Measurements from ENCODE around the gene BMPR2.
"Not testable (repeated sequence)": the region's sequence is repeated elsewhere in the genome, so short reads cannot be mapped to it uniquely, and the experiment has no call there.

Gene BMPR2

DNA sequence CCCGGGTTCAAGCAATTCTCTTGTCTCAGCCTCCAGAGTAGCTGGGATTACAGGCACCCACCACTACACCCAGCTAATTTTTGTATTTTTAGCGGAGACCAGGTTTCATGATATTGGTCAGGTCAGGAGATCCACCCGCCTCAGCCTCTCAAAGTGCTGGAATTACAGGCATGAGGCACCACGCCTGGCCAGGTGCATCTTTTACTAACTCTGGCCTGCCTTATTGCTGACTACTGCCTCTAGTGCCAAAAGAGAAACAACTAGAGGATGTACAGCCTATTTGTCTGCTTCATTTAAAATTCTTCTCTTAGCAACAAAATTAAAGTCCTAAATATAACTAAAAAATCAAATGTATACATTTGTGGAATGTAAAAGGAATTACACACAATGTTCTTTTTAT is 115.4 kb downstream of the BMPR2 start:
- Histone ChIP-seq H4K91ac (ENCODE audit: low read length) (no peak overlapping the region), H2BK5ac (ENCODE audit: low read depth, low read length, poor library complexity, severe bottlenecking) (no peak overlapping the region), H2AK5ac (ENCODE audit: low read length, severe bottlenecking) (no peak overlapping the region), H3K27ac (ENCODE audit: low read length, poor library complexity, severe bottlenecking) (no peak overlapping the region), H3K9me3 (ENCODE audit: control insufficient read depth, low read length) (no peaks in the 10 kb centered on the region), H3K27me3 (ENCODE audit: control insufficient read depth in 1 of 2, insufficient read depth in 1 of 2, low read length in 2 of 2) (no peaks in the 10 kb centered on the region), H3K14ac (ENCODE audit: low read length in 2 of 2) (no peak overlapping the region), H2BK15ac (ENCODE audit: low read depth, poor library complexity, severe bottlenecking) (no peak overlapping the region), H2AFZ (ENCODE audit: low read depth, low read length) (no peak overlapping the region), H3K18ac (ENCODE audit: low read depth in 1 of 2, low read length in 2 of 2) (no peak overlapping the region), H3K36me3 (ENCODE audit: control insufficient read depth in 1 of 2, insufficient read depth in 2 of 2, low read depth in 1 of 2, low read length in 2 of 2) (peaks cover 8 to 14% of the 10 kb centered on the region in 2 experiments), H3K79me1 (replicated peaks; ENCODE audit: low read length, poor library complexity, severe bottlenecking) (peaks cover 22% of the 10 kb centered on the region), H3K4me1 (ENCODE audit: control insufficient read depth, insufficient read depth, low read depth, low read length) (peaks cover 3% of the 10 kb centered on the region), H3K4ac (ENCODE audit: low read depth in 1 of 2, low read length in 2 of 2) (no peak overlapping the region), H3K4me2 (ENCODE audit: low read length, poor library complexity, severe bottlenecking) (no peak overlapping the region), H3K9ac (ENCODE audit: low read length) (no peak overlapping the region), H3K4me3 (ENCODE audit: insufficient read depth in 1 of 2, low read depth in 1 of 2, low read length in 2 of 2) (no peak overlapping the region), H3K23ac (ENCODE audit: low read length in 2 of 2) (no peak overlapping the region), H2BK12ac (ENCODE audit: low read length in 2 of 2) (no peak overlapping the region), H2BK120ac (ENCODE audit: low read depth, low read length) (no peak overlapping the region), H4K8ac (ENCODE audit: low read length) (no peak overlapping the region)
- 97% methylated on average over 4 of the region's 4 CpGs for WGBS
- no peak for DNase-seq

DNA sequence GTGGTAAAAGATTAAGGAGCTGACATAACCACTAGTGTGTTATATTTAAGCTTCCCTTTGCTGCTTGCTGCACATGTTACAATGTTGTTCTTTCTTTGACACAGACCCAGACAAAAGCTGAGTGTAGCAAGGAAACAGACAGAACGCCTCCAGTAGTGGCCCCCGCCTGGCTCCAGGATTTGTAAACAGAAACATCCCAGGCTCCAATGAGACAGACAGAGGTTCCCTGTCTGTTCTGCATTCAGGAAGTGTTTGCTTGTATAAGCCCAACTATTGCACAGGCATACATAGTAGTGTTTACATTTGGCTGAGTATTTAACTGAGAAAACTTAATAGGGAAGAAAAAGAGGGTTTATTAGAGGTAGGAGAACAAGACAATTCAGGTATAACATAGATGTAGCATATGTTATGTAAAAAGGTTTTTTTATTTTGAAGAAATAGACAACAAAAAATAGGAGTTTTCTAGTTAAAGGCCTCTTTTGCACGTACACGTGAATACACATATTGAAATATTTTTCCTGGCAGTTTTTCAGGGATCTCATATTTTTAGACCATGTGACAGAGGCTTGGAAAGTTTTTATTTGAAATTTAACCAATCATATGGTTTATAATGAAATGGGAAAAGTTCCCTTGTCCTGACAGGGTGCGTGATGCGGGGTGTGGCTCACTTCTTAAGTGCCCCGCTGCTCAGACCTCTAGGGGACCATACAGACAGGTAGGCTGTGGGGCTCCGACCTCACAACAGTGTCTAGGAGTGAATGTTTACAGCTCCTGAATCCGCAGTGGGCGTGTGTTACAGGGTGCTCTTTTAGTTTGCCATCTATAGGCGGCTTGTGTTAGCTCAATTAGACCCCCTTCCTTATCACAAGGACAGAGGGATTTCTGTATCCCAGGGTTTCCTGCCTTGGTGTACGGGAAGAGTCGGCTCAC is 118.4 kb downstream of the BMPR2 start:
- H3K9me3 ChIP-seq (ENCODE audit: control insufficient read depth, low read length) = no peaks in the 10 kb centered on the region
- H3K23ac ChIP-seq (ENCODE audit: low read length in 2 of 2) = no peak overlapping the region
- H2AFZ ChIP-seq (ENCODE audit: low read depth, low read length) = no peak overlapping the region
- no peak overlapping the region for H3K4me3 ChIP-seq (ENCODE audit: insufficient read depth in 1 of 2, low read depth in 1 of 2, low read length in 2 of 2)
- peak overlapping the region; percentile 32 to 97 for H2BK12ac ChIP-seq (ENCODE audit: low read length in 2 of 2)
- H3K18ac ChIP-seq (ENCODE audit: low read depth in 1 of 2, low read length in 2 of 2) = peak overlapping the region; percentile 22 to 83
- H3K9ac ChIP-seq (ENCODE audit: low read length) = no peak overlapping the region
- DNase-seq = peak; percentile 98
- H3K36me3 ChIP-seq (ENCODE audit: control insufficient read depth in 1 of 2, insufficient read depth in 2 of 2, low read depth in 1 of 2, low read length in 2 of 2) = peaks cover 8 to 11% of the 10 kb centered on the region in 2 experiments
- H3K27me3 ChIP-seq (ENCODE audit: control insufficient read depth in 1 of 2, insufficient read depth in 1 of 2, low read length in 2 of 2) = no peaks in the 10 kb centered on the region
- H2BK5ac ChIP-seq (ENCODE audit: low read depth, low read length, poor library complexity, severe bottlenecking) = no peak overlapping the region
- H4K8ac ChIP-seq (ENCODE audit: low read length) = peak overlapping the region; percentile 60
- no peak overlapping the region for H3K4me2 ChIP-seq (ENCODE audit: low read length, poor library complexity, severe bottlenecking)
- H2BK120ac ChIP-seq (ENCODE audit: low read depth, low read length) = peak overlapping the region; percentile 79
- peak overlapping the region; percentile 3 to 87 for H3K4ac ChIP-seq (ENCODE audit: low read depth in 1 of 2, low read length in 2 of 2)
- H4K91ac ChIP-seq (ENCODE audit: low read length) = peak overlapping the region; percentile 89
- H2BK15ac ChIP-seq (ENCODE audit: low read depth, poor library complexity, severe bottlenecking) = peak overlapping the region; percentile 89
- H3K4me1 ChIP-seq (ENCODE audit: control insufficient read depth, insufficient read depth, low read depth, low read length) = peaks cover 3% of the 10 kb centered on the region
- peaks cover 24% of the 10 kb centered on the region for H3K79me1 ChIP-seq (replicated peaks; ENCODE audit: low read length, poor library complexity, severe bottlenecking)
- H3K14ac ChIP-seq (ENCODE audit: low read length in 2 of 2) = no peak overlapping the region
- WGBS = 68% methylated on average over 12 of the region's 13 CpGs
- H3K27ac ChIP-seq (ENCODE audit: low read length, poor library complexity, severe bottlenecking) = no peak overlapping the region
- no peak overlapping the region for H2AK5ac ChIP-seq (ENCODE audit: low read length, severe bottlenecking)

DNA sequence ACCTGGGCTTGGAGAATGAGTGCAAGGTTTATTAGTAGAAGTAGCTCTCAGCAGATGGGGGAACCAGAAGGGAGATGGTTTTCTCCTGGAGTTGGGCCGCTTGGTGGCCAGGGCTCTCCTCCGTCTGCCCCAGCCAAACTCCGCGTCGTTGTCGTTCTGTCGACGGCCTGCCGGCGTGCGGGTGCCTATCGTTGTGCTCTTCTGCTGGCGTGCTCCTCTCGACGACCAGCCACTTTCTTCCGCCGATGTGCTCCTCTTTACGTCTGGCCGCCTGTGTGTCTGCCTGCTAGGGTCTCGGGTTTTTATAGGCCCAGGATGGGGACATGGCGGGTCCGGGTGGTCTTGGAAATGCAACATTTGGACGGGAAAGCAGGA is 119.1 kb downstream of the BMPR2 start:
- H3K36me3 ChIP-seq (ENCODE audit: control insufficient read depth in 1 of 2, insufficient read depth in 2 of 2, low read depth in 1 of 2, low read length in 2 of 2) = peaks cover 5 to 8% of the 10 kb centered on the region in 2 experiments
- DNase-seq = no peak
- no peak overlapping the region for H3K27ac ChIP-seq (ENCODE audit: low read length, poor library complexity, severe bottlenecking)
- H2BK120ac ChIP-seq (ENCODE audit: low read depth, low read length) = peak overlapping the region; percentile 79
- peaks cover 3% of the 10 kb centered on the region for H3K4me1 ChIP-seq (ENCODE audit: control insufficient read depth, insufficient read depth, low read depth, low read length)
- H2AK5ac ChIP-seq (ENCODE audit: low read length, severe bottlenecking) = no peak overlapping the region
- H3K14ac ChIP-seq (ENCODE audit: low read length in 2 of 2) = peak overlapping the region in 1 of 2 experiments; percentile 73
- no peak overlapping the region for H3K4me3 ChIP-seq (ENCODE audit: insufficient read depth in 1 of 2, low read depth in 1 of 2, low read length in 2 of 2)
- peak overlapping the region; percentile 87 to 97 for H2BK12ac ChIP-seq (ENCODE audit: low read length in 2 of 2)
- peaks cover 26% of the 10 kb centered on the region for H3K79me1 ChIP-seq (replicated peaks; ENCODE audit: low read length, poor library complexity, severe bottlenecking)
- H3K23ac ChIP-seq (ENCODE audit: low read length in 2 of 2) = no peak overlapping the region
- 97% methylated on average over 23 of the region's 23 CpGs for WGBS
- H3K18ac ChIP-seq (ENCODE audit: low read depth in 1 of 2, low read length in 2 of 2) = peak overlapping the region; percentile 22 to 83
- H4K8ac ChIP-seq (ENCODE audit: low read length) = peak overlapping the region; percentile 77
- H2BK15ac ChIP-seq (ENCODE audit: low read depth, poor library complexity, severe bottlenecking) = peak overlapping the region; percentile 83
- H2BK5ac ChIP-seq (ENCODE audit: low read depth, low read length, poor library complexity, severe bottlenecking) = no peak overlapping the region
- H3K9me3 ChIP-seq (ENCODE audit: control insufficient read depth, low read length) = no peaks in the 10 kb centered on the region
- peak overlapping the region; percentile 89 for H4K91ac ChIP-seq (ENCODE audit: low read length)
- H3K9ac ChIP-seq (ENCODE audit: low read length) = no peak overlapping the region
- no peaks in the 10 kb centered on the region for H3K27me3 ChIP-seq (ENCODE audit: control insufficient read depth in 1 of 2, insufficient read depth in 1 of 2, low read length in 2 of 2)
- H3K4me2 ChIP-seq (ENCODE audit: low read length, poor library complexity, severe bottlenecking) = no peak overlapping the region
- no peak overlapping the region for H2AFZ ChIP-seq (ENCODE audit: low read depth, low read length)
- peak overlapping the region; percentile 13 to 87 for H3K4ac ChIP-seq (ENCODE audit: low read depth in 1 of 2, low read length in 2 of 2)

DNA sequence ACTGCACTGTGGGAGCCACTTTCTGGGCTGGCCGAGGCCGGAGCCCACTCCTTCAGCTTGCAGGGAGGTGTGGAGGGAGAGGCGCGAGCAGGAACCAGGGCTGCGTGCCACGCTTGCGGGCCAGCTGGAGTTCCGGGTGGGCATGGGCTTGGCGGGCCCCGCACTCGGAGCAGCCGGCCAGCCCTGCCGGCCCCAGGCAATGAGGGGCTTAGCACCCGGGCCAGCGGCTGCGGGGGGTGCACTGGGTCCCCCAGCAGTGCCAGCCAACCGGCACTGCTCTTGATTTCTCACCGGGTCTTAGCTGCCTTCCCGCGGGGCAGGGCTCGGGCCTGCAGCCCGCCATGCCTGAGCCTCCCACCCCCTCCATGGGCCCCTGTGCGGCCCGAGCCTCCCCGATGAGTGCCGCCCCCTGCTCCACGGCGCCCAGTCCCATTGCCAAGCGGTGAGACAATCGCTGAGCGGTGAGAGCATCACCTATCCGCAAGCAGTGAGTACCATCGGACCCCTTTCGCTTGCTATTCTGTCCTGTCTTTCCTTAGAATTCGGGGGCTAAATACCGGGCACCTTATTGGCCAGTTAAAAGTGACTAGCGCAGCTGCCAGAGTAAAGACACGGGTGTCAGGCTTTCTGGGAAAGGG is 120.8 kb downstream of the BMPR2 start:
- H3K4me3 ChIP-seq (ENCODE audit: insufficient read depth in 1 of 2, low read depth in 1 of 2, low read length in 2 of 2); H3K9me3 ChIP-seq (ENCODE audit: control insufficient read depth, low read length); DNase-seq; H4K91ac ChIP-seq (ENCODE audit: low read length); H3K9ac ChIP-seq (ENCODE audit: low read length); H3K4me2 ChIP-seq (ENCODE audit: low read length, poor library complexity, severe bottlenecking); H2BK15ac ChIP-seq (ENCODE audit: low read depth, poor library complexity, severe bottlenecking); H2BK5ac ChIP-seq (ENCODE audit: low read depth, low read length, poor library complexity, severe bottlenecking); H3K36me3 ChIP-seq (ENCODE audit: control insufficient read depth in 1 of 2, insufficient read depth in 2 of 2, low read depth in 1 of 2, low read length in 2 of 2); H3K27me3 ChIP-seq (ENCODE audit: control insufficient read depth in 1 of 2, insufficient read depth in 1 of 2, low read length in 2 of 2); H3K27ac ChIP-seq (ENCODE audit: low read length, poor library complexity, severe bottlenecking); H2BK120ac ChIP-seq (ENCODE audit: low read depth, low read length); H3K4ac ChIP-seq (ENCODE audit: low read depth in 1 of 2, low read length in 2 of 2); H3K4me1 ChIP-seq (ENCODE audit: control insufficient read depth, insufficient read depth, low read depth, low read length); H2AFZ ChIP-seq (ENCODE audit: low read depth, low read length); H2BK12ac ChIP-seq (ENCODE audit: low read length in 2 of 2); H3K14ac ChIP-seq (ENCODE audit: low read length in 2 of 2); H2AK5ac ChIP-seq (ENCODE audit: low read length, severe bottlenecking); H4K8ac ChIP-seq (ENCODE audit: low read length): not testable (repeated sequence)
- Histone ChIP-seq H3K18ac (ENCODE audit: low read depth in 1 of 2, low read length in 2 of 2) (peak overlapping the region in 1 of 2 experiments; percentile 57), H3K23ac (ENCODE audit: low read length in 2 of 2) (peak overlapping the region in 1 of 2 experiments; percentile 59), H3K79me1 (replicated peaks; ENCODE audit: low read length, poor library complexity, severe bottlenecking) (peaks cover 21% of the 10 kb centered on the region)
- WGBS = 87% methylated on average over 33 of the region's 38 CpGs

Measured in mesenchymal stem cell (in vitro differentiated cells and primary cell).